ENCODE data around the gene SLC41A2.

Gene SLC41A2

DNA sequence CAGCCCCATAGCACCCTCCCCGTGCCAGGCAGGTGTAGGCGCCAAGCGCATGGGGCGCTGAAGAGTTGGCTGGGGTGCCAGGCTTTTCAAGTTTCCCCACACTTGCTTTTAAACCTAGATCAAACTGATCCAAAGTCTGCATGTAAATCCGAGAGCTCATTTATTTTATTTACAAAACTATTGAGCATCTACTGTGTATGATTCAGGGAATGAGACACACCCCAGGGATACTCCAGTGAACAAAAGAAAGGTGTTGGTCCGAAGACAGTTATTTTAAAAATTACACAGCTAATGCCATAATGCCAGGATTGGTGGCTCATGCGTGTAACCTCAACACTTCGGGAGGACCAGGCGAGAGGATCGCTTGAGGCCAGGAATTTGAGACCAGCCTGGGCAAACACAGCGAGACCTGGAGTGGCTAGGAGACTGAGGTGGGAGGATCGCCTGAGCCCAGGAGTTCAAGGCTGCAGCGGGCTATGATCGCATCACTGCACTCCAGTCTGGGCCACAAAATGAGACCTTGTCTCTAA is 780 bp upstream of the SLC41A2 start (continued):
- TF ChIP-seq ZNF701 (tag by site-specific recombination; IDR thresholded peaks at IDR 0.05) = no peak
- peak; percentile 5; the same call in 1 of the 2 replicates for TF ChIP-seq ZNF423 (tag by site-specific recombination; IDR thresholded peaks at IDR 0.05)
- TF ChIP-seq ZNF175 (tag by site-specific recombination; IDR thresholded peaks at IDR 0.05) = no peak
- TF ChIP-seq, protein P1, sequence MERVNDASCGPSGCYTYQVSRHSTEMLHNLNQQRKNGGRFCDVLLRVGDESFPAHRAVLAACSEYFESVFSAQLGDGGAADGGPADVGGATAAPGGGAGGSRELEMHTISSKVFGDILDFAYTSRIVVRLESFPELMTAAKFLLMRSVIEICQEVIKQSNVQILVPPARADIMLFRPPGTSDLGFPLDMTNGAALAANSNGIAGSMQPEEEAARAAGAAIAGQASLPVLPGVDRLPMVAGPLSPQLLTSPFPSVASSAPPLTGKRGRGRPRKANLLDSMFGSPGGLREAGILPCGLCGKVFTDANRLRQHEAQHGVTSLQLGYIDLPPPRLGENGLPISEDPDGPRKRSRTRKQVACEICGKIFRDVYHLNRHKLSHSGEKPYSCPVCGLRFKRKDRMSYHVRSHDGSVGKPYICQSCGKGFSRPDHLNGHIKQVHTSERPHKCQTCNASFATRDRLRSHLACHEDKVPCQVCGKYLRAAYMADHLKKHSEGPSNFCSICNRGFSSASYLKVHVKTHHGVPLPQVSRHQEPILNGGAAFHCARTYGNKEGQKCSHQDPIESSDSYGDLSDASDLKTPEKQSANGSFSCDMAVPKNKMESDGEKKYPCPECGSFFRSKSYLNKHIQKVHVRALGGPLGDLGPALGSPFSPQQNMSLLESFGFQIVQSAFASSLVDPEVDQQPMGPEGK (tag by site-specific recombination; IDR thresholded peaks at IDR 0.05) = peak; percentile 83
- TF ChIP-seq KLF8 (tag by site-specific recombination; IDR thresholded peaks at IDR 0.05) = no peak
- TF ChIP-seq, protein P2, sequence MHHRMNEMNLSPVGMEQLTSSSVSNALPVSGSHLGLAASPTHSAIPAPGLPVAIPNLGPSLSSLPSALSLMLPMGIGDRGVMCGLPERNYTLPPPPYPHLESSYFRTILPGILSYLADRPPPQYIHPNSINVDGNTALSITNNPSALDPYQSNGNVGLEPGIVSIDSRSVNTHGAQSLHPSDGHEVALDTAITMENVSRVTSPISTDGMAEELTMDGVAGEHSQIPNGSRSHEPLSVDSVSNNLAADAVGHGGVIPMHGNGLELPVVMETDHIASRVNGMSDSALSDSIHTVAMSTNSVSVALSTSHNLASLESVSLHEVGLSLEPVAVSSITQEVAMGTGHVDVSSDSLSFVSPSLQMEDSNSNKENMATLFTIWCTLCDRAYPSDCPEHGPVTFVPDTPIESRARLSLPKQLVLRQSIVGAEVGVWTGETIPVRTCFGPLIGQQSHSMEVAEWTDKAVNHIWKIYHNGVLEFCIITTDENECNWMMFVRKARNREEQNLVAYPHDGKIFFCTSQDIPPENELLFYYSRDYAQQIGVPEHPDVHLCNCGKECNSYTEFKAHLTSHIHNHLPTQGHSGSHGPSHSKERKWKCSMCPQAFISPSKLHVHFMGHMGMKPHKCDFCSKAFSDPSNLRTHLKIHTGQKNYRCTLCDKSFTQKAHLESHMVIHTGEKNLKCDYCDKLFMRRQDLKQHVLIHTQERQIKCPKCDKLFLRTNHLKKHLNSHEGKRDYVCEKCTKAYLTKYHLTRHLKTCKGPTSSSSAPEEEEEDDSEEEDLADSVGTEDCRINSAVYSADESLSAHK (tag by site-specific recombination; IDR thresholded peaks at IDR 0.05) = peak; percentile 85
- 0 out of 2 replicates have a peak, but pooled peaks have one; percentile 24 for TF ChIP-seq ZNF341 (tag by site-specific recombination; IDR thresholded peaks at IDR 0.05; ENCODE audit: low read depth)
- TF ChIP-seq ZBTB17 (tag by site-specific recombination; IDR thresholded peaks at IDR 0.05) = peak; percentile 45; the same call in 1 of the 2 replicates
- TF ChIP-seq, protein P3, sequence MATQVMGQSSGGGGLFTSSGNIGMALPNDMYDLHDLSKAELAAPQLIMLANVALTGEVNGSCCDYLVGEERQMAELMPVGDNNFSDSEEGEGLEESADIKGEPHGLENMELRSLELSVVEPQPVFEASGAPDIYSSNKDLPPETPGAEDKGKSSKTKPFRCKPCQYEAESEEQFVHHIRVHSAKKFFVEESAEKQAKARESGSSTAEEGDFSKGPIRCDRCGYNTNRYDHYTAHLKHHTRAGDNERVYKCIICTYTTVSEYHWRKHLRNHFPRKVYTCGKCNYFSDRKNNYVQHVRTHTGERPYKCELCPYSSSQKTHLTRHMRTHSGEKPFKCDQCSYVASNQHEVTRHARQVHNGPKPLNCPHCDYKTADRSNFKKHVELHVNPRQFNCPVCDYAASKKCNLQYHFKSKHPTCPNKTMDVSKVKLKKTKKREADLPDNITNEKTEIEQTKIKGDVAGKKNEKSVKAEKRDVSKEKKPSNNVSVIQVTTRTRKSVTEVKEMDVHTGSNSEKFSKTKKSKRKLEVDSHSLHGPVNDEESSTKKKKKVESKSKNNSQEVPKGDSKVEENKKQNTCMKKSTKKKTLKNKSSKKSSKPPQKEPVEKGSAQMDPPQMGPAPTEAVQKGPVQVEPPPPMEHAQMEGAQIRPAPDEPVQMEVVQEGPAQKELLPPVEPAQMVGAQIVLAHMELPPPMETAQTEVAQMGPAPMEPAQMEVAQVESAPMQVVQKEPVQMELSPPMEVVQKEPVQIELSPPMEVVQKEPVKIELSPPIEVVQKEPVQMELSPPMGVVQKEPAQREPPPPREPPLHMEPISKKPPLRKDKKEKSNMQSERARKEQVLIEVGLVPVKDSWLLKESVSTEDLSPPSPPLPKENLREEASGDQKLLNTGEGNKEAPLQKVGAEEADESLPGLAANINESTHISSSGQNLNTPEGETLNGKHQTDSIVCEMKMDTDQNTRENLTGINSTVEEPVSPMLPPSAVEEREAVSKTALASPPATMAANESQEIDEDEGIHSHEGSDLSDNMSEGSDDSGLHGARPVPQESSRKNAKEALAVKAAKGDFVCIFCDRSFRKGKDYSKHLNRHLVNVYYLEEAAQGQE (tag by site-specific recombination; IDR thresholded peaks at IDR 0.05) = no peak
- TF ChIP-seq, protein P4, sequence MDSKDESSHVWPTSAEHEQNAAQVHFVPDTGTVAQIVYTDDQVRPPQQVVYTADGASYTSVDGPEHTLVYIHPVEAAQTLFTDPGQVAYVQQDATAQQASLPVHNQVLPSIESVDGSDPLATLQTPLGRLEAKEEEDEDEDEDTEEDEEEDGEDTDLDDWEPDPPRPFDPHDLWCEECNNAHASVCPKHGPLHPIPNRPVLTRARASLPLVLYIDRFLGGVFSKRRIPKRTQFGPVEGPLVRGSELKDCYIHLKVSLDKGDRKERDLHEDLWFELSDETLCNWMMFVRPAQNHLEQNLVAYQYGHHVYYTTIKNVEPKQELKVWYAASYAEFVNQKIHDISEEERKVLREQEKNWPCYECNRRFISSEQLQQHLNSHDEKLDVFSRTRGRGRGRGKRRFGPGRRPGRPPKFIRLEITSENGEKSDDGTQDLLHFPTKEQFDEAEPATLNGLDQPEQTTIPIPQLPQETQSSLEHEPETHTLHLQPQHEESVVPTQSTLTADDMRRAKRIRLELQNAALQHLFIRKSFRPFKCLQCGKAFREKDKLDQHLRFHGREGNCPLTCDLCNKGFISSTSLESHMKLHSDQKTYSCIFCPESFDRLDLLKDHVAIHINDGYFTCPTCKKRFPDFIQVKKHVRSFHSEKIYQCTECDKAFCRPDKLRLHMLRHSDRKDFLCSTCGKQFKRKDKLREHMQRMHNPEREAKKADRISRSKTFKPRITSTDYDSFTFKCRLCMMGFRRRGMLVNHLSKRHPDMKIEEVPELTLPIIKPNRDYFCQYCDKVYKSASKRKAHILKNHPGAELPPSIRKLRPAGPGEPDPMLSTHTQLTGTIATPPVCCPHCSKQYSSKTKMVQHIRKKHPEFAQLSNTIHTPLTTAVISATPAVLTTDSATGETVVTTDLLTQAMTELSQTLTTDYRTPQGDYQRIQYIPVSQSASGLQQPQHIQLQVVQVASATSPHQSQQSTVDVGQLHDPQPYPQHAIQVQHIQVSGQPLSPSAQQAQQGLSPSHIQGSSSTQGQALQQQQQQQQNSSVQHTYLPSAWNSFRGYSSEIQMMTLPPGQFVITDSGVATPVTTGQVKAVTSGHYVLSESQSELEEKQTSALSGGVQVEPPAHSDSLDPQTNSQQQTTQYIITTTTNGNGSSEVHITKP (tag by site-specific recombination; IDR thresholded peaks at IDR 0.05) = 0 out of 2 replicates have a peak, but pooled peaks have one; percentile 12

DNA sequence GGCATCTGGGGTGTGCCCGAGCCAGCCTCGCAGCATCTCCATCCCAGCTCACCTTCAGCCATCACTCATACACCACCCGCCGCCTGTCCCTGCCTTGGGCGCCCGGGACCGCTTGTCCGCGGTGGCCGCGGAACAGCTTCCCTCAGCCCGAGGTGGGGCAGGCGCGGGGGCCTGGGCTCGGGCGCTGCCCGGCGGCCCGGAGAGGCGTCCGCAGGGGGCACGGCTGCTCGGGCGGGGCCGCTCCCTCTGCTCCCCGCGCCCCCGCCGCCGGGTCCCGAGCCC is 430 bp downstream of the SLC41A2 start:
- H3K4me3 ChIP-seq (ENCODE audit: low read depth, low read length) = peak overlapping the region; percentile 94
- ChIA-PET POLR2A (interaction anchor here (1.0 to 2.5 kb wide), 3 partner anchors 15 to 29 kb away, joined by 3 to 12 read pairs (median 3); partner anchors contain the start of gene NOPCHAP1), CTCF (interaction anchor here (0.6 to 1.1 kb wide), 4 partner anchors 22 to 939 kb away, joined by 3 to 5 read pairs (median 4); no protein-coding TSS in a partner anchor)
- peak; percentile 90; the same call in 1 of the 2 replicates for TF ChIP-seq ZBTB8A (tag by site-specific recombination; IDR thresholded peaks at IDR 0.05)
- no peak for TF ChIP-seq ZNF16 (tag by site-specific recombination; IDR thresholded peaks at IDR 0.05; ENCODE audit: low read depth)
- no peak for TF ChIP-seq ZSCAN30 (tag by site-specific recombination; IDR thresholded peaks at IDR 0.05)
- 0 out of 2 replicates have a peak, but pooled peaks have one; percentile 14 for TF ChIP-seq ZNF677 (tag by site-specific recombination; IDR thresholded peaks at IDR 0.05)
- peak; percentile 85; the same call in 1 of the 2 replicates for TF ChIP-seq ZBTB20 (tag by site-specific recombination; IDR thresholded peaks at IDR 0.05)
- TF ChIP-seq ZNF561 (tag by site-specific recombination; IDR thresholded peaks at IDR 0.05; ENCODE audit: borderline replicate concordance) = peak; percentile 46; the same call in 1 of the 2 replicates
- no peaks in the 10 kb centered on the region for H3K9me3 ChIP-seq (ENCODE audit: control insufficient read depth, insufficient read depth, low read depth, low read length)
- H3K27ac ChIP-seq (ENCODE audit: extremely low read depth, low read depth, low read length) = peak overlapping the region; percentile 85
- H3K36me3 ChIP-seq (ENCODE audit: control insufficient read depth in 2 of 2, insufficient read depth in 1 of 2, low read length in 2 of 2) = no peaks in the 10 kb centered on the region
- peaks cover 24% of the 10 kb centered on the region for H3K4me1 ChIP-seq (ENCODE audit: control insufficient read depth, insufficient read depth, low read length)

Data from HEK293 (cell line).